ENCODE measurements around the gene CSAG1.
"Not testable (repeated sequence)": the region's sequence is repeated elsewhere in the genome, so short reads cannot be mapped to it uniquely, and the experiment has no call there.

Gene CSAG1

DNA sequence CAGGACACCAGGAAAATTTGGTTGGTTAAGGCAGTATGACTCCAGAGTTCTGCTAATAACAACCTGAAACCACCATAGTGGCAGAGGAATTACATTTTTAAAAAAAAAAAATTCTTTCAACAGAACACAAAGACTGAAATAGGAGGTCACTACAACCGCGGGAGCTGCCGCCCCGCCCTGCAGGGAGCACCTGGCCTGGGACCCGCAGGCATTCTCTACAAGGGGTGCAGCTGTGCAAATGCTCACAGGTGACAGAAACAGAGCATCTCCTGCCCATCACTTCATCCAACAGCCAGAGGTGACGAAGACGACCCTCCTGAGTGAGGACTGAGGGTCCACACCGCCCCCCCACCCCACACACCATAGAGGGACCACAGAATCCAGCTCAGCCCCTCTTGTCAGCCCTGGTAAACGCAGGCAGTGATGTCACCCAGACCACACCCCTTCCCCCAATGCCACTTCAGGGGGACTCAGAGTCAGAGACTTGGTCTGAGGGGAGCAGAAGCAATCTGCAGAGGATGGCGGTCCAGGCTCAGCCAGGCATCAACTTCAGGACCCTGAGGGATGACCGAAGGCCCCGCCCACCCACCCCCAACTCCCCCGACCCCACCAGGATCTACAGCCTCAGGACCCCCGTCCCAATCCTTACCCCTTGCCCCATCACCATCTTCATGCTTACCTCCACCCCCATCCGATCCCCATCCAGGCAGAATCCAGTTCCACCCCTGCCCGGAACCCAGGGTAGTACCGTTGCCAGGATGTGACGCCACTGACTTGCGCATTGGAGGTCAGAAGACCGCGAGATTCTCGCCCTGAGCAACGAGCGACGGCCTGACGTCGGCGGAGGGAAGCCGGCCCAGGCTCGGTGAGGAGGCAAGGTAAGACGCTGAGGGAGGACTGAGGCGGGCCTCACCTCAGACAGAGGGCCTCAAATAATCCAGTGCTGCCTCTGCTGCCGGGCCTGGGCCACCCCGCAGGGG is 35.3 kb downstream of the CSAG1 start, which contains the start of gene MAGEA3:
TSS of gene MAGEA3 (plus strand) at position 843 of the 980 bp plus-strand sequence. CDS start 2,039 bp downstream, outside the sequence.
- not testable (repeated sequence) for DNase-seq

DNA sequence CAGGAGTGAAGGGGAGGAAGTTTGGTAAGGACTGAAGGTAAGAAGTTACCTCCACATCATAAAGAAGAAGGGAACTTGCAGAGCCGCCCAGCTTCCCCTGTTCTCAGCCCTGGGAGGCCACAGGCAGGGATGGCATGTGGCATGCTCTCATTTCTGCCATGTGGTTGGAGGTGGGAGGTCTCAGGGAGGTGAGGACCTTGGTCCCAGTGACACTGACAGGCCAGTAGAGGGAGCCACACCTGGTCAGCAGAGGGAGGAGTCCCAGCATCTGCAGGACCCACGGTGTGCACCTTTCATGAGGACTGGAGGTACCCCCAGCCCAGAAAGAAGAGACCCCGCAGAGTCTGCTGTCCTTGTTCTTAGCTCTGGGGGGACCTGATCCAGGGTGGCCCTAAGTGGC is 52.5 kb downstream of the CSAG1 start:
- not testable (repeated sequence) for DNase-seq
